HepG2 (cell line): ENCODE data around the gene PPDPF.

Source experiments
- NCOR1 ChIP-seq: fragments of 200-600 bp; sonication (generic); IDR thresholded peaks from 2 replicates; pipeline ENCODE4 v1.7.0; 2017; ENCODE audit warnings: antibody characterized with exemption, low read length, borderline replicate concordance
- TF ChIP-seq, protein P1 (sequence below), 2 experiments: sonication (generic) in 1 of 2; formaldehyde crosslinking in 1 of 2; IDR thresholded peaks; 2 replicates each; pipeline versions ENCODE4 v1.4.0 to v1.6.1; 2018 to 2020; ENCODE audit warnings: missing genetic modification reagents in 2 of 2, borderline replicate concordance in 1 of 2, low read depth in 1 of 2, mild to moderate bottlenecking in 1 of 2, missing biosample characterization in 1 of 2
- TF ChIP-seq, protein P2 (sequence below): sonication (generic); formaldehyde crosslinking; IDR thresholded peaks from 2 replicates; pipeline ENCODE4 v1.5.0; 2020; ENCODE audit warnings: mild to moderate bottlenecking, missing genetic modification reagents

- TF ChIP-seq NCOR1 = no peak
- TF ChIP-seq, protein P1, sequence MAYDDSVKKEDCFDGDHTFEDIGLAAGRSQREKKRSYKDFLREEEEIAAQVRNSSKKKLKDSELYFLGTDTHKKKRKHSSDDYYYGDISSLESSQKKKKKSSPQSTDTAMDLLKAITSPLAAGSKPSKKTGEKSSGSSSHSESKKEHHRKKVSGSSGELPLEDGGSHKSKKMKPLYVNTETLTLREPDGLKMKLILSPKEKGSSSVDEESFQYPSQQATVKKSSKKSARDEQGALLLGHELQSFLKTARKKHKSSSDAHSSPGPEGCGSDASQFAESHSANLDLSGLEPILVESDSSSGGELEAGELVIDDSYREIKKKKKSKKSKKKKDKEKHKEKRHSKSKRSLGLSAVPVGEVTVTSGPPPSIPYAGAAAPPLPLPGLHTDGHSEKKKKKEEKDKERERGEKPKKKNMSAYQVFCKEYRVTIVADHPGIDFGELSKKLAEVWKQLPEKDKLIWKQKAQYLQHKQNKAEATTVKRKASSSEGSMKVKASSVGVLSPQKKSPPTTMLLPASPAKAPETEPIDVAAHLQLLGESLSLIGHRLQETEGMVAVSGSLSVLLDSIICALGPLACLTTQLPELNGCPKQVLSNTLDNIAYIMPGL (CRISPR knock-in tag; IDR thresholded peaks at IDR 0.05; ENCODE audit: borderline replicate concordance in 1 of 2, low read depth in 1 of 2) = no peak
- TF ChIP-seq, protein P2, sequence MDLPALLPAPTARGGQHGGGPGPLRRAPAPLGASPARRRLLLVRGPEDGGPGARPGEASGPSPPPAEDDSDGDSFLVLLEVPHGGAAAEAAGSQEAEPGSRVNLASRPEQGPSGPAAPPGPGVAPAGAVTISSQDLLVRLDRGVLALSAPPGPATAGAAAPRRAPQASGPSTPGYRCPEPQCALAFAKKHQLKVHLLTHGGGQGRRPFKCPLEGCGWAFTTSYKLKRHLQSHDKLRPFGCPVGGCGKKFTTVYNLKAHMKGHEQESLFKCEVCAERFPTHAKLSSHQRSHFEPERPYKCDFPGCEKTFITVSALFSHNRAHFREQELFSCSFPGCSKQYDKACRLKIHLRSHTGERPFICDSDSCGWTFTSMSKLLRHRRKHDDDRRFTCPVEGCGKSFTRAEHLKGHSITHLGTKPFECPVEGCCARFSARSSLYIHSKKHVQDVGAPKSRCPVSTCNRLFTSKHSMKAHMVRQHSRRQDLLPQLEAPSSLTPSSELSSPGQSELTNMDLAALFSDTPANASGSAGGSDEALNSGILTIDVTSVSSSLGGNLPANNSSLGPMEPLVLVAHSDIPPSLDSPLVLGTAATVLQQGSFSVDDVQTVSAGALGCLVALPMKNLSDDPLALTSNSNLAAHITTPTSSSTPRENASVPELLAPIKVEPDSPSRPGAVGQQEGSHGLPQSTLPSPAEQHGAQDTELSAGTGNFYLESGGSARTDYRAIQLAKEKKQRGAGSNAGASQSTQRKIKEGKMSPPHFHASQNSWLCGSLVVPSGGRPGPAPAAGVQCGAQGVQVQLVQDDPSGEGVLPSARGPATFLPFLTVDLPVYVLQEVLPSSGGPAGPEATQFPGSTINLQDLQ (CRISPR knock-in tag) = no peak
These were observed 20.8 kb downstream of the PPDPF start for GRCh38 chr20:63541371-63541770.
